ENCODE measurements around the gene KNOP1. TPM values are rescaled to one million over a fixed set of nuclear protein-coding genes. Genes with fewer than 3 reads are reported as not detected.

KNOP1 gene
- total RNA-seq, 2 donors from 2014 or later = 9.5 to 11.0 TPM

- DNase-seq (ENCODE audit: low spot score) = no peak
Measured at GRCh38 chr16:19659554-19659953, 58.5 kb downstream of the KNOP1 start.

GRCh38 chr16:19657831-19658230, 60.2 kb downstream of the KNOP1 start:
- DNase-seq (ENCODE audit: low spot score) = no peak
- intact Hi-C loops (cut with DNase I) = no loop called here

More at GRCh38 chr16:19659554-19659953, 58.5 kb downstream of the KNOP1 start:
- intact Hi-C loops (cut with DNase I) = no loop called here

GRCh38 chr16:19655242-19655777, 62.7 kb downstream of the KNOP1 start:
- no peak for DNase-seq (ENCODE audit: low spot score)
- intact Hi-C loops (cut with DNase I) = no loop called here

GRCh38 chr16:19654147-19654546, 63.9 kb downstream of the KNOP1 start:
- intact Hi-C loops (cut with DNase I) = no loop called here
- no peak for DNase-seq (ENCODE audit: low spot score)

Other genes with a start within 250 kb of the KNOP1 start
- gene GDE1, start 196.1 kb downstream of the KNOP1 start, total RNA-seq = 10 to 100 TPM; 47.0 to 53.5 TPM
- gene CCP110, start 194.3 kb downstream of the KNOP1 start, total RNA-seq = 10 to 100 TPM; 16.1 to 19.2 TPM
- 10 to 100 TPM; 51.1 to 53.1 TPM for gene VPS35L, start 162.5 kb downstream of the KNOP1 start, total RNA-seq
- 1 to 10 TPM; 7.9 to 9.5 TPM for gene IQCK, start within 50 bp of the KNOP1 start, total RNA-seq
- 10 to 100 TPM; 21.9 to 31.4 TPM for gene GPRC5B, start 166.6 kb upstream of the KNOP1 start, total RNA-seq